HG03108 (cell line): Measurements from ENCODE around the gene HDHD3.

Experiments used
- ATAC-seq: cut with Tn5 transposase; IDR thresholded peaks from one replicate; pipeline ENCODE4 v1.9.1; 2021; ENCODE audit warnings: moderate library complexity; ENCODE audit not compliant: unreplicated experiment

Gene HDHD3

GRCh38 chr9:113340011-113340699, 36.6 kb downstream of the HDHD3 start, which contains the start of gene WDR31:
Gene WDR31 (minus strand): TSS chr9:113340275. CDS start chr9:113332022, 8,253 bp downstream.
- peak; percentile 99 for ATAC-seq

- ATAC-seq: no peak
Observed at GRCh38 chr9:113337714-113338113, 39.1 kb downstream of the HDHD3 start.

DNA sequence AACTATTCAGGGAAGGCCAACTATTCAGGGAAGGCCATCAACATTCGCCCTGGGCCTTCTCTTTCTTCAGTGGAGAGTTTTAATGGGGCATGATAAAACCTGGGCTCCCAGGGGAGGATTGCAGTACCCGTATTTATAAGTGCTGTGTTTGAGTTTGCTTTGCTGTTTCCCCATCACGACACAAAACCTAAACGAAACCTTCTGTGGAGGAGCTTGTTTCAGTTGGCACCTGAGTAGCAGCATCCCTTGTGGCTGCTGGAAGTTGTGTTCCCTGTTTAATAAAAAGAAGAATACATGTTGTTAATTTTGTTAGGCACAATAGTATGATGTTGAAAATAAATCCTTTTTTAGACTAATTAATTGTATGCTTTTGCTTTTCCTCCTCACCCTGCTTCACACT, 45.0 kb downstream of the HDHD3 start:
- no peak for ATAC-seq

DNA sequence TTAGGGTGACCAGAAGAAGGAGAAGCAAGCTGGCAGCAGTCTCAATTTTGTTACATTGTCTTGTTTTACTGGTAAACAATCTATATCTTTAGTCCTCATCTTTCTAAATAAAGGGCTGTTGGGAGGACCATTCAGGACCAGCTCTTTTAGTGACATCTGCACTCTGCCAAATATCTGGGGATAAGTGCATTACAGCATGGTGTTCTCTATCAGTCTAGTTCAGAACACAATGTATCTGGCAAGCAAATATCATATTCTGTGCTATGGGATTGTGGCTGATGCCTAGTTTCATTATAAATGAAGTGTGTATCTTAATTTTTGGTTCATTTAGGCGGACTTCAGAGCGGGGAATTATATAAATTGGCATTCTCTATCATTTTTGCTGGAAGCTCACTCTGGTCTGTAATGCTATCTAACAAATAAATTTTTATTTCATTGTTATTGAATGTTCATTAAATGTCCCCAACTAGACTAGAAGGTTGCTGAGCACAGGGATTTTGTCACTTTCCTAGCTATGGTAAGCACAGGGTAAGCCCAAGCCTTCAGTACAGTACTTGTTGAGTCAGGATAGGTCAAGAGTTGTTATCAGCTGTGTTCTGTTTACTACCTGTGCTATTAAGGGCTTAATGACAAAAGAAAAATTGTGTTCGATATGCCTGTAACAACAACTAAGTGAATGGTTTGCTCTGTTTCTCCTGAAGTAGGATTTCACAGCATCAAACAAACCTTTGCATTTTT, 48.6 kb downstream of the HDHD3 start:
- no peak for ATAC-seq

DNA sequence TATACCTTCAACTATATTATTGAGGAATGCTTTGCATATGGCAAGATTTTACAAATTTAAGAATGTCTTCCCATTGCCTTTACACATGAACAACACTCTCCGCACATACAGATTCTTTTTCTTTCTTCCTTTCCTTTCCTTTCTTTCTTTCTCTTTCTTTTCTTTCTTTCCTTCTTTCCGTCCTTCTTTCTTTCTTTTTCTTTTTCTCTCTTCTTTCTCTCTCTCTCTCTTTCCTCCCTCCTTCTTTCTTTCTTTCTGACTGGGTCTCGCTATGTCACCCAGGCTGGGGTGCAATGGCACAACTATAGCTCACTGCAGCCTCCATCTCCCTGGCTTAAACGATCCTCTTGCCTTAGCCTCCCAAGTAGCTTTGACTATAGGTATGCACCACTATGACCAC, 50.6 kb downstream of the HDHD3 start:
- no peak for ATAC-seq
